HEK293 (cell line): Measurements from ENCODE around the gene PHAF1.

Experiments used
- CTCF ChIA-PET: fragments of 350-600 bp; formaldehyde crosslinking; extraction: SDS; loops from one replicate; lab custom pipeline; 2021; ENCODE audit warnings: antibody characterized with exemption; lab: Yijun Ruan, JAX
- POLR2A ChIA-PET: fragments of 300-600 bp; formaldehyde crosslinking; extraction: SDS; loops from one replicate; lab custom pipeline; 2020; ENCODE audit warnings: antibody characterized with exemption, inconsistent platforms; lab: Yijun Ruan, JAX
- H3K27ac ChIP-seq: fragments of 200-500 bp; sonication (Bioruptor generic); 2 replicates; pipeline ENCODE4 v1.5.1; 2014; ENCODE audit warnings: low read depth, low read length, control low read depth, inconsistent platforms; ENCODE audit errors: extremely low read depth
- H3K36me3 ChIP-seq, 2 experiments: fragments of 200-500 bp in 1 of 2; sonication (Bioruptor generic) in 1 of 2; 1 replicate in 1 of 2; 2 replicates in 1 of 2; pipeline ENCODE4 v1.5.1; 2014 to 2017; ENCODE audit warnings: inconsistent platforms in 2 of 2, low read length in 2 of 2; ENCODE audit not compliant: control insufficient read depth in 2 of 2, insufficient read depth in 1 of 2
- H3K4me1 ChIP-seq: fragments of 200-500 bp; sonication (Bioruptor generic); 2 replicates; pipeline ENCODE4 v1.5.1; 2014; ENCODE audit warnings: mild to moderate bottlenecking, low read length, inconsistent platforms; ENCODE audit not compliant: control insufficient read depth, insufficient read depth
- H3K4me3 ChIP-seq: 2 replicates; pipeline ENCODE4 v1.5.1; 2011; ENCODE audit warnings: low read depth, mild to moderate bottlenecking, control low read depth, low read length, moderate library complexity
- H3K9me3 ChIP-seq: fragments of 200-500 bp; sonication (Bioruptor generic); 2 replicates; pipeline ENCODE4 v1.5.1; 2014; ENCODE audit warnings: low read depth, low read length, inconsistent platforms; ENCODE audit not compliant: control insufficient read depth, insufficient read depth
- BCL6B ChIP-seq: fragments of 450-650 bp; formaldehyde crosslinking; IDR thresholded peaks from 2 replicates; pipeline ENCODE4 v1.5.1; 2017; ENCODE audit warnings: missing biosample characterization, missing genetic modification characterization
- CTCF ChIP-seq: fragments of 450-650 bp; formaldehyde crosslinking; IDR thresholded peaks from 2 replicates; pipeline ENCODE4 v1.5.1; 2016; ENCODE audit warnings: missing biosample characterization, missing genetic modification characterization
- KLF10 ChIP-seq: fragments of 450-650 bp; IDR thresholded peaks from 2 replicates; pipeline ENCODE4 v1.5.1; 2018; ENCODE audit warnings: missing biosample characterization, mild to moderate bottlenecking, missing genetic modification characterization
- MYNN ChIP-seq: fragments of 450-650 bp; formaldehyde crosslinking; IDR thresholded peaks from 2 replicates; pipeline ENCODE4 v1.5.1; 2016; ENCODE audit warnings: missing biosample characterization, missing genetic modification characterization, borderline replicate concordance
- PRDM10 ChIP-seq: fragments of 450-650 bp; formaldehyde crosslinking; IDR thresholded peaks from 2 replicates; pipeline ENCODE4 v1.5.1; 2016; ENCODE audit warnings: missing biosample characterization, missing genetic modification characterization
- RBAK ChIP-seq: fragments of 450-650 bp; formaldehyde crosslinking; IDR thresholded peaks from 2 replicates; pipeline ENCODE4 v1.5.1; 2016; ENCODE audit warnings: missing biosample characterization, missing genetic modification characterization
- ZBTB1 ChIP-seq: fragments of 450-650 bp; formaldehyde crosslinking; IDR thresholded peaks from 2 replicates; pipeline ENCODE4 v1.5.1; 2016; ENCODE audit warnings: missing biosample characterization, missing genetic modification characterization
- ZFP41 ChIP-seq: fragments of 450-650 bp; formaldehyde crosslinking; IDR thresholded peaks from 2 replicates; pipeline ENCODE4 v1.5.1; 2016; ENCODE audit warnings: missing biosample characterization, missing genetic modification characterization, borderline replicate concordance
- ZFP69B ChIP-seq: fragments of 450-650 bp; formaldehyde crosslinking; IDR thresholded peaks from 2 replicates; pipeline ENCODE4 v1.5.1; 2016; ENCODE audit warnings: missing biosample characterization, missing genetic modification characterization
- ZNF140 ChIP-seq: fragments of 450-650 bp; formaldehyde crosslinking; IDR thresholded peaks from 2 replicates; pipeline ENCODE4 v1.5.1; 2016; ENCODE audit warnings: missing biosample characterization, missing genetic modification characterization
- ZNF148 ChIP-seq: fragments of 450-650 bp; formaldehyde crosslinking; IDR thresholded peaks from 2 replicates; pipeline ENCODE4 v1.5.0; 2017; ENCODE audit warnings: missing biosample characterization, missing genetic modification characterization, borderline replicate concordance
- ZNF16 ChIP-seq: fragments of 450-650 bp; formaldehyde crosslinking; IDR thresholded peaks from 2 replicates; pipeline ENCODE4 v1.5.1; 2016; ENCODE audit warnings: low read depth, missing biosample characterization, missing genetic modification characterization
- ZNF473 ChIP-seq: fragments of 450-650 bp; formaldehyde crosslinking; IDR thresholded peaks from 2 replicates; pipeline ENCODE4 v1.5.1; 2017; ENCODE audit warnings: missing biosample characterization, missing genetic modification characterization
- ZNF701 ChIP-seq: fragments of 450-650 bp; formaldehyde crosslinking; IDR thresholded peaks from 2 replicates; pipeline ENCODE4 v1.5.1; 2016; ENCODE audit warnings: missing biosample characterization, missing genetic modification characterization
- TF ChIP-seq, protein P1 (sequence below): fragments of 450-650 bp; formaldehyde crosslinking; IDR thresholded peaks from 2 replicates; pipeline ENCODE4 v1.5.1; 2016; ENCODE audit warnings: missing biosample characterization, missing genetic modification characterization
- TF ChIP-seq, protein P2 (sequence below): fragments of 450-650 bp; formaldehyde crosslinking; IDR thresholded peaks from 2 replicates; pipeline ENCODE4 v1.5.1; 2016; ENCODE audit warnings: missing biosample characterization, missing genetic modification characterization

Gene PHAF1

GRCh38 chr16:67146523-67147357 lies 37.0 kb downstream of the PHAF1 start:
- H3K9me3 ChIP-seq: no peaks in the 10 kb centered on the region
- ChIA-PET POLR2A (no interaction called here), CTCF (interaction anchor here (3.1 kb wide), 1 partner anchor 9 kb away, joined by 10 read pairs; no protein-coding TSS in a partner anchor)
- H3K4me1 ChIP-seq: 0 out of 2 replicates have a peak, but pooled peaks cover 3% of the 10 kb centered on the region
- H3K36me3 ChIP-seq: peaks cover 8 to 78% of the 10 kb centered on the region in 2 experiments; a peak in 2 of 3 replicates
- H3K27ac ChIP-seq: no peak overlapping the region
- no peak overlapping the region for H3K4me3 ChIP-seq
- TF ChIP-seq CTCF (tag by site-specific recombination) (0 out of 2 replicates have a peak, but pooled peaks have one; percentile 37), ZFP69B (tag by site-specific recombination) (no peak), KLF10 (tag by site-specific recombination) (no peak), ZNF473 (tag by site-specific recombination) (no peak), ZBTB1 (tag by site-specific recombination) (no peak), ZNF140 (no peak), MYNN (tag by site-specific recombination) (no peak), ZNF148 (no peak), PRDM10 (tag by site-specific recombination) (no peak), ZFP41 (tag by site-specific recombination) (no peak), RBAK (tag by site-specific recombination) (no peak), BCL6B (no peak), ZNF701 (no peak), ZNF16 (tag by site-specific recombination) (no peak)
- TF ChIP-seq, protein P1, sequence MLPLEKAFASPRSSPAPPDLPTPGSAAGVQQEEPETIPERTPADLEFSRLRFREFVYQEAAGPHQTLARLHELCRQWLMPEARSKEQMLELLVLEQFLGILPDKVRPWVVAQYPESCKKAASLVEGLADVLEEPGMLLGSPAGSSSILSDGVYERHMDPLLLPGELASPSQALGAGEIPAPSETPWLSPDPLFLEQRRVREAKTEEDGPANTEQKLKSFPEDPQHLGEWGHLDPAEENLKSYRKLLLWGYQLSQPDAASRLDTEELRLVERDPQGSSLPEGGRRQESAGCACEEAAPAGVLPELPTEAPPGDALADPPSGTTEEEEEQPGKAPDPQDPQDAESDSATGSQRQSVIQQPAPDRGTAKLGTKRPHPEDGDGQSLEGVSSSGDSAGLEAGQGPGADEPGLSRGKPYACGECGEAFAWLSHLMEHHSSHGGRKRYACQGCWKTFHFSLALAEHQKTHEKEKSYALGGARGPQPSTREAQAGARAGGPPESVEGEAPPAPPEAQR (tag by site-specific recombination): no peak
- TF ChIP-seq, protein P2, sequence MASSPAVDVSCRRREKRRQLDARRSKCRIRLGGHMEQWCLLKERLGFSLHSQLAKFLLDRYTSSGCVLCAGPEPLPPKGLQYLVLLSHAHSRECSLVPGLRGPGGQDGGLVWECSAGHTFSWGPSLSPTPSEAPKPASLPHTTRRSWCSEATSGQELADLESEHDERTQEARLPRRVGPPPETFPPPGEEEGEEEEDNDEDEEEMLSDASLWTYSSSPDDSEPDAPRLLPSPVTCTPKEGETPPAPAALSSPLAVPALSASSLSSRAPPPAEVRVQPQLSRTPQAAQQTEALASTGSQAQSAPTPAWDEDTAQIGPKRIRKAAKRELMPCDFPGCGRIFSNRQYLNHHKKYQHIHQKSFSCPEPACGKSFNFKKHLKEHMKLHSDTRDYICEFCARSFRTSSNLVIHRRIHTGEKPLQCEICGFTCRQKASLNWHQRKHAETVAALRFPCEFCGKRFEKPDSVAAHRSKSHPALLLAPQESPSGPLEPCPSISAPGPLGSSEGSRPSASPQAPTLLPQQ (tag by site-specific recombination): peak; percentile 87
